Ishikawa (cell line): ENCODE results near the gene SREBF1.

Source experiments
- CEBPB ChIP-seq: IDR thresholded peaks from 2 replicates; pipeline ENCODE4 v1.6.1; 2012
- CREB1 ChIP-seq: IDR thresholded peaks from 2 replicates; pipeline ENCODE4 v1.6.1; 2012; ENCODE audit warnings: low read depth
- EP300 ChIP-seq: IDR thresholded peaks from 2 replicates; pipeline ENCODE4 v1.6.1; 2012; ENCODE audit warnings: borderline replicate concordance
- RAD21 ChIP-seq: IDR thresholded peaks from 2 replicates; pipeline ENCODE4 v1.6.1; 2012; ENCODE audit warnings: low read depth
- REST ChIP-seq: IDR thresholded peaks from 2 replicates; pipeline ENCODE4 v1.6.1; 2012; ENCODE audit warnings: low read depth, mild to moderate bottlenecking
- TAF1 ChIP-seq: IDR thresholded peaks from 2 replicates; pipeline ENCODE4 v1.6.1; 2012; ENCODE audit warnings: low read depth, mild to moderate bottlenecking
- TCF12 ChIP-seq: IDR thresholded peaks from 2 replicates; pipeline ENCODE4 v1.6.1; 2012; ENCODE audit warnings: low read depth
- TEAD4 ChIP-seq: IDR thresholded peaks from 2 replicates; pipeline ENCODE4 v1.6.1; 2012
- TF ChIP-seq, protein P1 (sequence below): IDR thresholded peaks from 2 replicates; pipeline ENCODE4 v1.6.1; 2012

GRCh38 chr17:17795296-17795695 is 41.5 kb downstream of the SREBF1 start:
- TF ChIP-seq TAF1: no peak
- TF ChIP-seq TCF12: no peak
- TF ChIP-seq, protein P1, sequence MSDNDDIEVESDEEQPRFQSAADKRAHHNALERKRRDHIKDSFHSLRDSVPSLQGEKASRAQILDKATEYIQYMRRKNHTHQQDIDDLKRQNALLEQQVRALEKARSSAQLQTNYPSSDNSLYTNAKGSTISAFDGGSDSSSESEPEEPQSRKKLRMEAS: no peak
- no peak for TF ChIP-seq RAD21
- TF ChIP-seq CEBPB: no peak
- TF ChIP-seq REST: no peak
- TF ChIP-seq TEAD4: no peak
- no peak for TF ChIP-seq CREB1
- no peak for TF ChIP-seq EP300
